GM19328 (cell line): ENCODE measurements around the gene ADAMTS4.

ENCODE experiments used
- ATAC-seq: cut with Tn5 transposase; IDR thresholded peaks from one replicate; pipeline ENCODE4 v1.9.1; 2021; ENCODE audit warnings: mild to moderate bottlenecking, moderate library complexity; ENCODE audit not compliant: unreplicated experiment

The ADAMTS4 gene

DNA sequence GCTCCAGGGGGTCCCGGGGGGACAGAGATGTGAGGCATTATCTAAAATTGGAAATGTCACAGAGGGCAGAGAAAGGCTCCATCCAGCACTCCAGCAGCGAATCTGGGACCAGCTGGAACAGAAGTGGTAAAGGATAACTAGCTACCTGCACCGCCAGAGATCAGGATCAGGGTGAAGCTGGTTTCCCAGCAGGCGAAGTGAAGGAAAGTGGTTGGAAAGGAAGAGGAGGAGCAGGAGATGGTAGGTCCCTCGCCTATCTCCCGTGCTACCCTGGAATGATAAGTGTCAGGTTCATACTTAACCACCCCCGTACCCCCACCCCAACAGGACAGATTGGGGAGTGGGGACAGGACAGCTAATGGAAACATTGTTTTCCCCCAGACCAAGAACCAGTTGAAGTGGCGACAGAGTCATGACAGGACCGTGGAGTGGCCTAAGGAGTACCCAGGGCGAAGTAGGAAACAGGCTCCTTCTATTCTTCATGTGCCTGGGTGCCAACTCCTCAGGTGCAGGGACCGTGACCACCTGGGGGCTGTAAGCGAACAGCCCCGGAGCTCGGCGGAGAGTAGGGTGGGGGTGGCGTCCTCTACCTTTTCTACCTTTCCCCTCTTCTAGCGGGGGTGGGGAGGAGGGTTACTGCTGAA lies 22.3 kb downstream of the ADAMTS4 start:
- ATAC-seq: no peak

DNA sequence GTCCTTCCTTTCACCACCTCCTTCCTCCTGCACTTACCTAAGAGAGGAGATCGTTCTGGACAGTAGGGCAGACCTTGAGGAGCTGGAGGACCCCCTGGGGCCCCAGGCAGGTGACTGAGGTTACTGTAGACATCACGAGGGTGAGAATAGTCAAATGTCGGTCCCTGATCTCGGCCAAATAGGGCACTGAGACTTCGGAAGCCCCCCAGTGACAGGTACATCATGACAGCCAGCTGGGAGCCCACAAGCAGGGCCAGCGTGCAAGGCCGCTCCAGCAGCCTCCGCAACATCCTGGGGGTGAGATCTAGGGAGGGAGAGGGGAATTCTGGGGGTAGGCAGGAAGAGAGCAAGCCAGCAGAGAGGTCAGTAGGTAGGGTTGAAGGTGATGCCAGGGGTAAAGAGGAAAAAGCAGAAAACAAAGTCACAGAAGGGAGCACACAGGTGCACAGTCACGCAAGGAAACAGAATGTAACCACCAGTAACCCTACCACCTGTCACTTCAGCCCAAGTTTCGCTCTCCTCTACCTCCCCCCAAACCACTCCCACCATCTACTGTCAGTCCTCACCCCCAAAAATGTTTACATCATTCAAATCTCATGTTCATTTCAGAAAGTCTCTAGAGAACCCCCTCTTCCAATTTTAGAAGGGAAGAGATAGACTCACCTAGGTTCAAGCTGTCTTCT lies 22.9 kb downstream of the ADAMTS4 start:
- ATAC-seq: no peak

- ATAC-seq: no peak
Measured at GRCh38 chr1:161174911-161175310, 23.9 kb downstream of the ADAMTS4 start.

GRCh38 chr1:161173711-161174110 lies 25.1 kb downstream of the ADAMTS4 start:
- ATAC-seq: no peak

DNA sequence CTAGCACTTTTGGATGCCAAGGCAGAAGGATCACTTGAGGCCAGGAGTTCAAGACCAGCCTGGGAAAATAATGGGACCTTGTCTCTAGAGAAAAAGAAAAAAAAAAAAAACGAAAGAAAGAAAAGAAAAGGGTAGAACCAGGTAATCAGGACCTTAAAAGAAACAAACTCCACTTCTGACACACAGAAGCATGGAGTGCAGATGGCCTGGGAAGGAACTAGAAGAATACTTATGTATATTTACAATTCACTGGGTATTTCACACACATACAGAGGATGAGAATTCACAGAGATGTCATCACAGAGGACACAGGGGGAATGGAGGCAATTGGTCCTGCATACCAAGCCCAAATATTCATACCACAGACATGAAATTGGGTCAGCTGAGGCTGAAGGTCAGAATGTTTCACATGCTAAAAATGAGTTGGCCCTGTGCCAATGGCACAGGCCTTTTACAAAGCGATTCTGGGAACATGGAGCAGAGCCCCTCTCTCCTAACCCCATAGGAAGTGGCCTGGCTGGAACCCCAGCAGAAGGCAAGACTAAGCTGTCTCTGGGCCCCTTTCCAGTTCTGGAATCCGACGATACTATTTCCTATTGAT lies 26.0 kb downstream of the ADAMTS4 start:
- ATAC-seq: no peak

DNA sequence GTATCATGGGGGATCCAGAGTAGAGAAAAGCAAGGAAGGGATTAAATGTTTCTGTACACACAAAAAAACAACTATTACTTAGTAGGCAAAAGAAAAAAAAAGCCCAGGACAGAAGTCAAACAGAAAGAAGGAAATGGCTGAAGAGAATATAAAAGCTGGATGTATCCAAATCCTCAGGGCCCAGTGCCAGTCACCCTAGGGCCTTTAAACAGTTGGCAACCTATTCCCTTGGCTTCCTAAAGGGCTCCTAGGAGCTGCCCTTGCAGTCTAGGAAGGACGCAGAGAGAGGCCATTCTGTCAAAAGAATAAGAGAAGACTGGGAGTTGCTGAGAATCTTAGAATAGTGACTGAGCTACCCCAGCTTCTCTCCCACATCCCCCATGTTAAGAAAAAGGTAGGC lies 26.5 kb downstream of the ADAMTS4 start:
- ATAC-seq: no peak

DNA sequence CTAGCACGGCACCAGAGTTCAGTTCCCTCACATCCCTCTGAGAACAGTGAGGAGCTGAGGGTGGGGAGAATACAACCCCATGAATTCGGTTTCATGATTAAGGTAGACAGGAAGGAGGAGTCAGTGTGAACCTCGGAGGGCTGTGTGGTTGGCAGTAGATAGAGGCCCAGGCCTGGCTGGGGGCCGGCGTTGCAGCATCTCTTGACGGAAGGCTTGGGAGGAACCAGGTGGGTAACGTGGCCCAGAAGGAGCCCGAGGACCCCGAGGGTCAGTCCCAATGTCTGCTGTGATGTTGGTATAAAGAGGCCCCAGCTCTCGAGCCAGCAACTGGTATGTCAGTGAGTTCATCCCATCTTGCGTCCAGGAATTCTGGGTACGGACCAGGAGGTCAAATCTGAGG lies 27.2 kb downstream of the ADAMTS4 start:
- ATAC-seq: no peak

DNA sequence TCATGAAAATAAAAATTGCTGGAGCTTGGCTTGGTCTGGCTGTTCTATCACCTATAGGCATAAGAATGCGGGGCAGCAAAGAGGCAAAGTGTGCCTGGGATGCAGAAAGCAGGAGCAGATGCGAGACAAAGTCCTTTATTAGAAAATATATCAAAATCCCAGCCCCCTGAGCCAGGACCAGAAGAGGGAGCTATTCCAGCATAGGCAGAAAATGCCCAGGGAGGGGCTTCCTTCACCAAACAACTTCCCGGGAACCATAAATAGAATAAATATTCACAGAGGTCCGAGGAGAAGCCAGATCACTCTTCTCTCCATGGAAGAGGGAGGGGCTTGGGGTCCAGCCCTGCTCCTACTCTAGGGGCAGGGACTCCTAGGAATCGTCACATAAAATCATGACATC lies 27.7 kb downstream of the ADAMTS4 start:
- ATAC-seq: no peak

- no peak for ATAC-seq
Measured at GRCh38 chr1:161168906-161169305, 29.9 kb downstream of the ADAMTS4 start.

DNA sequence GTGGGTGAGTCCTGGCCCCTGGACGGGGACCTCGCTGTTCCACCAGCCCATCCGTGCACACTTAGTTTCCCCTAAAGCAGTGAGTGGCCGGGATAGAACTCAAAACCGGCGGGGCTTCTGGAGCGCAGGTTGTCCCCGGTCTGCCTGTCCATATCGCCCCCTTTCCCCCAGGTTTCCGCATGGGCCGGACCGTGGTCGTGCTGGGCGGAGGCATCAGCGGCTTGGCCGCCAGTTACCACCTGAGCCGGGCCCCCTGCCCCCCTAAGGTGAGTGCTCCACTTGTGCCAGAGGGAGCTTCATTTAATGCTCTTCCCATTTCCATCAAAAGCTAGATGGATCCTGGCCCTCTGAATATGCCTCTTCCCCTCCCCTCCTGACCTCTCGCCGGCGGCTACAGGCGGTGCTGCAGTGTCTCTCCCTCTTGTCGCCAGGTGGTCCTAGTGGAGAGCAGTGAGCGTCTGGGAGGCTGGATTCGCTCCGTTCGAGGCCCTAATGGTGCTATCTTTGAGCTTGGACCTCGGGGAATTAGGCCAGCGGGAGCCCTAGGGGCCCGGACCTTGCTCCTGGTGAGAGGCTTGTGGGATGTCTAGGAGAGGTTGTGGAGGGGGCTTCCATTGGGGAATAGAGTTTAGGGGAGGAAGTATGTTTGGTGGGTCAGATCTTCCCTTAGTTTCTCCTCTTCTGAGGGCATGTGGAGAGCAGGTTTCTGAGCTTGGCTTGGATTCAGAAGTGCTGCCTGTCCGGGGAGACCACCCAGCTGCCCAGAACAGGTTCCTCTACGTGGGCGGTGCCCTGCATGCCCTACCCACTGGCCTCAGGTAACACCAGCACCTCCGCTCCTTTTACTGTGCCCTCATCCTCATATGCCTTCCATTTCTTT lies 31.9 kb downstream of the ADAMTS4 start:
- ATAC-seq: no peak

GRCh38 chr1:161165742-161166668 lies 32.8 kb downstream of the ADAMTS4 start, which contains the start of gene PPOX:
TSS of gene PPOX (plus strand) at chr1:161166426. CDS start at chr1:161166848, 422 bp downstream.
- peak; percentile 90 for ATAC-seq

DNA sequence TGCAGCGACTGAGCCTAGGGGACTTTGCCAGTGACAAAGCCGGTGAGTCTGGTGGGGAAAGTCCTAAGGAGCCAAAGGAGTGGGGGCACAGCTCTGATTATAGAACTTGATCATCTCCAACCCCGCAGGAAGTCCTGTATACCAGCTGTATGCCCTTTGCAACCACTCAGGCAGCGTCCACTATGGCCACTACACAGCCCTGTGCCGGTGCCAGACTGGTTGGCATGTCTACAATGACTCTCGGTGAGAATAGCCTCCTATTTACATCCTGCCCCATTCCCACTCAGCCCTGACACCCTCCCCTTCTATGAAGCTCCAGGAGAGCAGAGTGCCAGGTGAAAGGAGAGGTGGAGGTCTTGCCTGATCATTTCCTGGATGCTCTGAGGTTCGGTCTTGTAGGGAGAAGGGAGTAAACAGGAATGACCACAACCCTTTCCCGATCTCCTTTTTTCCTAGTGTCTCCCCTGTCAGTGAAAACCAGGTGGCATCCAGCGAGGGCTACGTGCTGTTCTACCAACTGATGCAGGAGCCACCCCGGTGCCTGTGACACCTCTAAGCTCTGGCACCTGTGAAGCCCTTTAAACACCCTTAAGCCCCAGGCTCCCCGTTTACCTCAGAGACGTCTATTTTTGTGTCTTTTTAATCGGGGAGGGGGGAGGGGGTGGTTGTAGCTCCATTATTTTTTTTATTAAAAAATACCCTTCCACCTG lies 33.8 kb downstream of the ADAMTS4 start:
- ATAC-seq: no peak

GRCh38 chr1:161163793-161164192 lies 35.1 kb downstream of the ADAMTS4 start:
- ATAC-seq: no peak

DNA sequence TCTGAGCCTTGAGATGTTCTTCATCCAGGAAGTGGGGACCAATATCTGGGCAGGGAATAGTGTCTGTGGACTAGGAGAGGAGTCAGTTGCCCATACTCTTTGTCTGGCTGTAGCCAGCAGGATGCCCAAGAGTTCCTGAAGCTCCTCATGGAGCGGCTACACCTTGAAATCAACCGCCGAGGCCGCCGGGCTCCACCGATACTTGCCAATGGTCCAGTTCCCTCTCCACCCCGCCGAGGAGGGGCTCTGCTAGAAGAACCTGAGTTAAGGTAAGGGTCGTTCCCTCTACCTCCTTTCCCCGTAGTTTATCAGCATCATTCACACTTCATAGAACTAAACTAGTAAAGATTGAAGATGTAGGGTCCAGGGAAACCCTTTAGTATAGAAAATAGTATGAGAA lies 36.0 kb downstream of the ADAMTS4 start:
- ATAC-seq: no peak

- ATAC-seq: no peak
Measured at GRCh38 chr1:161162052-161162451, 36.8 kb downstream of the ADAMTS4 start.

- ATAC-seq: no peak
Measured at GRCh38 chr1:161161652-161162051, 37.2 kb downstream of the ADAMTS4 start.

DNA sequence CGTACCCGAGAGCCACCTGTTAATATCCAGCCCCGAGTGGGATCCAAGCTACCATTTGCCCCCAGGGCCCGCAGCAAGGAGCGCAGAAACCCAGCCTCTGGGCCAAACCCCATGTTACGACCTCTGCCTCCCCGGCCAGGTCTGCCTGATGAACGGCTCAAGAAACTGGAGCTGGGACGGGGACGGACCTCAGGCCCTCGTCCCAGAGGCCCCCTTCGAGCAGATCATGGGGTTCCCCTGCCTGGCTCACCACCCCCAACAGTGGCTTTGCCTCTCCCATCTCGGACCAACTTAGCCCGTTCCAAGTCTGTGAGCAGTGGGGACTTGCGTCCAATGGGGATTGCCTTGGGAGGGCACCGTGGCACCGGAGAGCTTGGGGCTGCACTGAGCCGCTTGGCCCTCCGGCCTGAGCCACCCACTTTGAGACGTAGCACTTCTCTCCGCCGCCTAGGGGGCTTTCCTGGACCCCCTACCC lies 38.1 kb downstream of the ADAMTS4 start:
- ATAC-seq: no peak

GRCh38 chr1:161159913-161160243 lies 39.0 kb downstream of the ADAMTS4 start:
- ATAC-seq: no peak

GRCh38 chr1:161159087-161159912 lies 39.6 kb downstream of the ADAMTS4 start, which contains the start of gene USP21:
TSS of gene USP21 (plus strand) at chr1:161159500. CDS start at chr1:161160641, 1,141 bp downstream.
- ATAC-seq: peak; percentile 79
